ENCODE results near the gene BMPR2.

The BMPR2 gene

DNA sequence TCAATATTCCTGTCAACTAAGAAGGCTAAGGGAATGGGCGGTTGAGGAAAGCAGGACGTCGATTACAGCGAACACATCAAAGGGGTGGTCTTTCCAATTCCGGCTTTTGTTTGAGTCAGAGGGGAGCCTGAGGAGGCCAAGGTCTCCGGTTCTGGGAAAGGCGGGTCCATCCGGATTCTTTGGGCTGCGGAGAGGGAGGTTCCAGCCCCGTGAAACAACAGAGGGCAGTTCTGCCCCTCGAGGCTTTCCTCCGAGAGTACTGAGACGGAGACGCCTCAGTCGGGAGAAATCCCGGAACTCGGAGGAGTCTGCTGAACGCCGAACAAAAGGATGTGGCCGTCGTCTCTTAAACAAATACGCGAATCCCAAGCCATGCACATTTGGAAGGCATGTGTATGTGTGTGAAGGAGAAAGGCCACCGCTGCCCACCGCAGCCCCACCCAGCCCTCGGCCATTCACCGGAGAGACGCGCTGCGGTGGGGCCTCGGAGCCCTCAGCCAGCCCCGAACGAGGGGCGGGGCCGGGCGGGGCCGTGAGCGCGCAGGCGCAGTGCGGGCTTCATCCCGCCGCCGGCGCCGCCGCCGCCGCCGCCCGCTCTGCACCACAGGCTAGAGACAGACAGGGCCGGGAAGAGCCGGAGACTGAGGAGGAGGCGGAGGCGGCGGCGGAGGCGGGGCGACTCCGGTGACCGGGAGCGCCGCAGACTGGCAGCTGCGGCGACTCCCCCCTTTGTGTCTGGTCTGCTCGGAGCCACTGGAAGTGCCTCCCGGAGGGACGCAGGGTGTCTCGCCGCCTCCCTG, at the start of gene BMPR2:
BMPR2 (plus strand) TSS at position 719 of the 800 bp plus-strand sequence. CDS start 1,148 bp downstream, outside the sequence.
- TF ChIP-seq FOXM1 (IDR thresholded peaks at IDR 0.05; ENCODE audit: borderline replicate concordance, low read depth) (no peak), TAF1 (IDR thresholded peaks at IDR 0.05; ENCODE audit: low read depth) (peak; percentile 56), YY1 (IDR thresholded peaks at IDR 0.05; ENCODE audit: low read depth) (peak; percentile 77), CREB1 (IDR thresholded peaks at IDR 0.05; ENCODE audit: low read depth) (no peak), NFIC (IDR thresholded peaks at IDR 0.05) (peak; percentile 41; the same call in 1 of the 2 replicates), EGR1 (IDR thresholded peaks at IDR 0.05) (peak; percentile 82), RAD21 (IDR thresholded peaks at IDR 0.05; ENCODE audit: low read depth) (no peak; the same call in 1 of the 2 replicates), CEBPB (IDR thresholded peaks at IDR 0.05) (no peak), TCF12 (IDR thresholded peaks at IDR 0.05; ENCODE audit: low read depth) (no peak; the same call in 1 of the 2 replicates), EP300 (IDR thresholded peaks at IDR 0.05; ENCODE audit: borderline replicate concordance) (peak; percentile 52; the same call in 1 of the 2 replicates), TEAD4 (IDR thresholded peaks at IDR 0.05) (peak; percentile 28; the same call in 1 of the 2 replicates), ZBTB7A (IDR thresholded peaks at IDR 0.05; ENCODE audit: low read depth) (0 out of 2 replicates have a peak, but pooled peaks have one; percentile 6)
- TF ChIP-seq, protein P1, sequence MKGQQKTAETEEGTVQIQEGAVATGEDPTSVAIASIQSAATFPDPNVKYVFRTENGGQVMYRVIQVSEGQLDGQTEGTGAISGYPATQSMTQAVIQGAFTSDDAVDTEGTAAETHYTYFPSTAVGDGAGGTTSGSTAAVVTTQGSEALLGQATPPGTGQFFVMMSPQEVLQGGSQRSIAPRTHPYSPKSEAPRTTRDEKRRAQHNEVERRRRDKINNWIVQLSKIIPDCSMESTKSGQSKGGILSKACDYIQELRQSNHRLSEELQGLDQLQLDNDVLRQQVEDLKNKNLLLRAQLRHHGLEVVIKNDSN (IDR thresholded peaks at IDR 0.05): no peak
- TF ChIP-seq, protein P2, sequence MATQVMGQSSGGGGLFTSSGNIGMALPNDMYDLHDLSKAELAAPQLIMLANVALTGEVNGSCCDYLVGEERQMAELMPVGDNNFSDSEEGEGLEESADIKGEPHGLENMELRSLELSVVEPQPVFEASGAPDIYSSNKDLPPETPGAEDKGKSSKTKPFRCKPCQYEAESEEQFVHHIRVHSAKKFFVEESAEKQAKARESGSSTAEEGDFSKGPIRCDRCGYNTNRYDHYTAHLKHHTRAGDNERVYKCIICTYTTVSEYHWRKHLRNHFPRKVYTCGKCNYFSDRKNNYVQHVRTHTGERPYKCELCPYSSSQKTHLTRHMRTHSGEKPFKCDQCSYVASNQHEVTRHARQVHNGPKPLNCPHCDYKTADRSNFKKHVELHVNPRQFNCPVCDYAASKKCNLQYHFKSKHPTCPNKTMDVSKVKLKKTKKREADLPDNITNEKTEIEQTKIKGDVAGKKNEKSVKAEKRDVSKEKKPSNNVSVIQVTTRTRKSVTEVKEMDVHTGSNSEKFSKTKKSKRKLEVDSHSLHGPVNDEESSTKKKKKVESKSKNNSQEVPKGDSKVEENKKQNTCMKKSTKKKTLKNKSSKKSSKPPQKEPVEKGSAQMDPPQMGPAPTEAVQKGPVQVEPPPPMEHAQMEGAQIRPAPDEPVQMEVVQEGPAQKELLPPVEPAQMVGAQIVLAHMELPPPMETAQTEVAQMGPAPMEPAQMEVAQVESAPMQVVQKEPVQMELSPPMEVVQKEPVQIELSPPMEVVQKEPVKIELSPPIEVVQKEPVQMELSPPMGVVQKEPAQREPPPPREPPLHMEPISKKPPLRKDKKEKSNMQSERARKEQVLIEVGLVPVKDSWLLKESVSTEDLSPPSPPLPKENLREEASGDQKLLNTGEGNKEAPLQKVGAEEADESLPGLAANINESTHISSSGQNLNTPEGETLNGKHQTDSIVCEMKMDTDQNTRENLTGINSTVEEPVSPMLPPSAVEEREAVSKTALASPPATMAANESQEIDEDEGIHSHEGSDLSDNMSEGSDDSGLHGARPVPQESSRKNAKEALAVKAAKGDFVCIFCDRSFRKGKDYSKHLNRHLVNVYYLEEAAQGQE (IDR thresholded peaks at IDR 0.05; ENCODE audit: low read depth): no peak
- TF ChIP-seq, protein P3, sequence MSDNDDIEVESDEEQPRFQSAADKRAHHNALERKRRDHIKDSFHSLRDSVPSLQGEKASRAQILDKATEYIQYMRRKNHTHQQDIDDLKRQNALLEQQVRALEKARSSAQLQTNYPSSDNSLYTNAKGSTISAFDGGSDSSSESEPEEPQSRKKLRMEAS (IDR thresholded peaks at IDR 0.05): peak; percentile 55; the same call in 1 of the 2 replicates

DNA sequence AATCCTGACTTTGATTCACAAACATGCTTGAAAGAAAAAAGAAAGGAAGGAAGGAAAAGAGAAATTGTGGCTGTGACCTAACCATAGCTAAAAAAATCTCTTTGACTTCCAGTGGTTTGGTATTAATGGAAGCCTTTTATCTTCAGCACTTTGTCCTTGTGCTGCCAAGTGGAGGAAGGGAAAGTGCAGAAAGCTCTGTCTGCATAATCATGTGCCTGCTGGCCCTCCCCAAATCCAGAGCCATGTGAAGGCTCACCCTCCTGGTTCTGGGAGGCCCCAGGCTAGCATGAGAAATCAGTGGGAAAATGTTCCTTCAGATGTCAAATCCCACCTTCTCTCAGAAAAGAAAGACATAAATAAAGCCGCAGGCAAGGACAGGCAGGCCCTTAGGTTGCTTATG, 48.3 kb upstream of the BMPR2 start:
- TF ChIP-seq FOXM1 (IDR thresholded peaks at IDR 0.05; ENCODE audit: borderline replicate concordance, low read depth): no peak
- TF ChIP-seq NFIC (IDR thresholded peaks at IDR 0.05): no peak
- TF ChIP-seq ZBTB7A (IDR thresholded peaks at IDR 0.05; ENCODE audit: low read depth): no peak
- TF ChIP-seq TCF12 (IDR thresholded peaks at IDR 0.05; ENCODE audit: low read depth): no peak
- no peak for TF ChIP-seq CREB1 (IDR thresholded peaks at IDR 0.05; ENCODE audit: low read depth)
- no peak for TF ChIP-seq EGR1 (IDR thresholded peaks at IDR 0.05)
- no peak for TF ChIP-seq YY1 (IDR thresholded peaks at IDR 0.05; ENCODE audit: low read depth)
- no peak for TF ChIP-seq RAD21 (IDR thresholded peaks at IDR 0.05; ENCODE audit: low read depth)
- no peak for TF ChIP-seq TEAD4 (IDR thresholded peaks at IDR 0.05)
- TF ChIP-seq TAF1 (IDR thresholded peaks at IDR 0.05; ENCODE audit: low read depth): no peak
- TF ChIP-seq EP300 (IDR thresholded peaks at IDR 0.05; ENCODE audit: borderline replicate concordance): no peak
- TF ChIP-seq, protein P1 (IDR thresholded peaks at IDR 0.05): no peak
- no peak for TF ChIP-seq CEBPB (IDR thresholded peaks at IDR 0.05)
- TF ChIP-seq, protein P2 (IDR thresholded peaks at IDR 0.05; ENCODE audit: low read depth): no peak
- TF ChIP-seq, protein P3 (IDR thresholded peaks at IDR 0.05): no peak

DNA sequence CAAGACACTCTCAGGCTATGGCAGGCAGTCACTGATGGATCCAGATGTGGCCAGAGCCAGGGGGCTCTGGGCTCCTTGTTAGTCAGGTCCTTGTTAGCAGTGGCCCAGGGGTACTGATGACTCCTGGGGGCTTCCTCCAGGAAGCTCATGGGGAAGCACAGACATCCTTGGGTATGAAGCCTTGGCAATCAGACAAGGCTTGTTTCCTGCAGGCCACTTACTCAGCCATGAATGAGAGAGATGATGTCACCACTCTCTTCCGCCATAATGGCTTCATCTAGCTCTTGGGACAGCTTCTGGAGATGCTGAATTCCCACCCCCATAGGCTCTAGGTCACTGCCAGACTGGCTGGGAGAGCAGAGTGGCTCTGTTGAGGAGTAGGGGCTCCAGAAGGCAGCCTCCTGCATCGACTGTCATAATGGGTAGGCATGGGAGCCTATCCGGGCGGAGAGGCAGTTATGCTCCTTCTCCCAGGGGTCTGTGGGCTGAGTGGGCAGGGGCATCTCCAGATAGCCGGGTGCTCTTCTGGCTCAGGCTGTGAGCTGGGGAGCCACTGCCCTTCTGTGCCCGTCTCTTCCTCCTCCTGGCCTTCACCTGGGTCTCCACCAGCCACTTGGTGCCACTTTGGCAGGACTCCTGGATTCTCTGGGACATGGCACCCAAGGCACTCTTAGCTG, 40.2 kb upstream of the BMPR2 start:
- no peak for TF ChIP-seq ZBTB7A (IDR thresholded peaks at IDR 0.05; ENCODE audit: low read depth)
- TF ChIP-seq, protein P3 (IDR thresholded peaks at IDR 0.05): no peak
- no peak for TF ChIP-seq CEBPB (IDR thresholded peaks at IDR 0.05)
- TF ChIP-seq TAF1 (IDR thresholded peaks at IDR 0.05; ENCODE audit: low read depth): no peak
- TF ChIP-seq, protein P2 (IDR thresholded peaks at IDR 0.05; ENCODE audit: low read depth): no peak
- TF ChIP-seq RAD21 (IDR thresholded peaks at IDR 0.05; ENCODE audit: low read depth): no peak
- TF ChIP-seq EGR1 (IDR thresholded peaks at IDR 0.05): no peak
- TF ChIP-seq EP300 (IDR thresholded peaks at IDR 0.05; ENCODE audit: borderline replicate concordance): no peak
- TF ChIP-seq FOXM1 (IDR thresholded peaks at IDR 0.05; ENCODE audit: borderline replicate concordance, low read depth): no peak
- no peak for TF ChIP-seq CREB1 (IDR thresholded peaks at IDR 0.05; ENCODE audit: low read depth)
- TF ChIP-seq YY1 (IDR thresholded peaks at IDR 0.05; ENCODE audit: low read depth): no peak

Measured in Ishikawa (cell line).